GM10266 (cell line): ENCODE results near the gene ARFGEF3.

Source experiments
- DNase-seq: peaks from one replicate; pipeline ENCODE4 v3.0.0; 2012; ENCODE audit errors: extremely low spot score
- CTCF ChIP-seq: IDR thresholded peaks from 2 replicates; pipeline ENCODE4 v1.5.1; 2012; ENCODE audit warnings: mild to moderate bottlenecking, low read depth; ENCODE audit not compliant: control insufficient read depth, insufficient read depth; ENCODE audit errors: missing control alignments

Gene ARFGEF3

DNA sequence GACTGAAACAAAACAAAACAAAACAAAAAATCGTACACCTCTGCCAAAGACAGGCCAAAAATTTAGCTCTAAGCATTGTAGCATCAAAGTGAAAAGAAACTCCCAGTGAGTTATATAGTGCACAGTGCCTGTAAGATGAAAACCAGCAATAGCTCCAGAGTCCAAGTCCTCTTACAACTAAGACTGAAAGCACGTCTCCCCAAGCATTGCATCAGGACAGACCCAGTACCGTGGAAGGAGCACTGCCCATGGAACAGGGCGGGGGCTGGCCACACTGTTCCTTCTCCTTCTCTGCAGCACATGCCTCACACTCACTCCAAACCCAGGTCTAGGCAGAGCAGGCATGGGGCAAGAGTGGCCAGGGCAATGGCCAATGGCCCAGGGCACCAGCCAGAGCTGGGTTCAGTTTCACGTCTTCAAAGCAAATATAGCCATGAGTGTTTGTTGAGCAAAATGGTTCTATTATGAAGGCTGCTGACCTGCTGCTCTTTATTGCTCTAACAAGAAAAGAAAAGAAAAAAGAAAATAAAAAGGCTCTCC lies 128.8 kb downstream of the ARFGEF3 start:
- no peak for TF ChIP-seq CTCF
- DNase-seq: no peak

GRCh38 chr6:138291036-138291848 lies 129.5 kb downstream of the ARFGEF3 start:
- DNase-seq: no peak
- no peak for TF ChIP-seq CTCF

- TF ChIP-seq CTCF: no peak
- no peak for DNase-seq
These were observed 130.1 kb downstream of the ARFGEF3 start for GRCh38 chr6:138291849-138292181.

DNA sequence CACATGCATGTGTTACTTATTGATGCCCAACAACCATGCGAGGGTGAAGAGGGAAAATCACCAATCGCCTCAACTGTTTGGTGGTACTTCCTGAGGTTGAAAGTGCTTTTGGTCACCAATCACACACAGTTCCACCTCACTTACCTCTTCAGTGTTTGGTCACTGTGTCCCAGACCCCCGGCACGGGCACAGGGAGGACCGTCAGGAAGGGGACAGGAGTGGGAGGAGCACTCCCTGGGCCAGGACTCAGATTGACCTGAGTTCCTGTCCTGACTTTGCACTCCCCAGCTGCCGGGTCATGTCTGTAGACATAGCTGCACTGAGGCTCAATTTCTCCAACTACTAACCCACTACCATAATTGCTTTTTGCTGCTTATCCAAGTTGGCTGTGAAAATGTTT lies 130.7 kb downstream of the ARFGEF3 start:
- TF ChIP-seq CTCF: no peak
- no peak for DNase-seq

DNA sequence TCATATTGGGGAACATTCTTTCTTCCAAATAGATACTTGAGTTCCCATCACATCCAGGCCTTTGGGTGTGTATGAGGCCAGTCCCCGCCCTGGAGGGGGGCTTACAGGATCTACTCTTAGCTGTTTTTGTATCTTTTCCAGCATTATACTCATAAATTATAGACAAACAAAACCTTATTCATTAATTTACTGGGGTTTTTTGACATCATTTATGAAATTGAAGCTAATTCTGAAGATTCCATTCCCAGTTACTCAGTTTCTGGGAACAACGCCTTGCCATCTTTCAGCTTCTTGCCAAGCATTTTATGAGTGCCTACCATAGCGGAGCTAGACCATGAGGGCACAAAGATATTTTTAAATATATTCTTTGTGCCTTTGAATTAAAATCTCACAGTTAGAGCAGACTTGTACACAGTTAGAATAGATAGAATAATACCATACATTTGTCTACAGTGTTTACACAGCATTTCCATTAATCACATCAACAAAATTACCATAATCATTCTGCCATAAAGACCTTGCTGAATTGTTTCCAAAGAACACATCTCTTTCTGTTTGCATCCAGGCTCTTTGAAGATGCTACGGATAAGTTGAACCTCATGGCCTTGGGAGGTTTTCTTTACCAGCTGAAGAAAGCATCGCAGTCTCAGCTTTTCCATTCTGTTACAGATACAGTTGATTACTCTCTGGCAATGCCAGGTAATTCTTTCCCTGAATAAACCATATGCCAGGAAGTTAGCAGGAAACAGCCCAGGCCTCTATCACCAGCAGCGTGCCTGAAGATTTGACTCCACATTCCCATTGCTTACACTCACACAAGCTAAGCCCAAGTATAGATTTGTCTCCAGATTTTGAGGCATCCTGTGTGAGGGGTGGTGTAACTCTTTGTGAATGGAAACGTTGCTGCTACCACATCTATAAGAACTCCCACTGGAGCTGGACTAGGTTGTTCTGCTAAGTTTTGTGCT lies 132.0 kb downstream of the ARFGEF3 start:
- no peak for DNase-seq
- no peak for TF ChIP-seq CTCF

DNA sequence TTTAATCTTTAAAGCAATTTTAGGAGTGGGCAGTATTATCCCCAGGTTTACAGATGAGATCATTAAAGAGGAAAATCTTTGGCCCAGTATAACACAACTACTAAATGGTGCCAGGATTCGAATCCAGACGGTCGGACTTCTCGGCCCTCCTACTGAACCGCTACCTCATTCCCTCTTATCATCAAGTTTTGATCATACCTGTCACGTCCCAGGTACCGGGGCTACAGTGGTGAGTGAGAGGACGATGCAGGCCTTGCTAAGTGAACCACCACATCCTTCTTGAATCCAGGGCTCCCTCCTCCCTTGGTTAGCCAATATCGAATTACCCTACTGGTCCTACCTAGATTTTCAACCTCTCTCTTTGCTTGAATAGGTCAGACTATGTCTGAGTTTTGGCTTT lies 134.6 kb downstream of the ARFGEF3 start:
- no peak for TF ChIP-seq CTCF

More for the DNA sequence above, 134.6 kb downstream of the ARFGEF3 start:
- DNase-seq: no peak
